Sigmoid colon (tissue), 4 donors: ENCODE measurements around the gene INPP5D.

Source experiments
- POLR2A ChIP-seq, 2 donors: fragments of 450-650 bp; IDR thresholded peaks; one replicate each; pipeline ENCODE4 v1.6.1; 2016; ENCODE audit warnings: antibody characterized with exemption in 2 of 2, mild to moderate bottlenecking in 2 of 2, moderate library complexity in 2 of 2
- POLR2AphosphoS5 ChIP-seq, 4 donors: sonication (generic); formaldehyde crosslinking; IDR thresholded peaks; one replicate each; pipeline ENCODE4 v1.6.1; 2017; ENCODE audit warnings: antibody characterized with exemption in 4 of 4
- TF ChIP-seq, protein P1 (sequence below), 4 experiments: fragments of 450-650 bp in 3 of 4; fragments of 200-600 bp in 1 of 4; IDR thresholded peaks; one replicate each; pipeline ENCODE4 v1.5.1; 2016 to 2019; ENCODE audit warnings: antibody characterized with exemption in 4 of 4, mild to moderate bottlenecking in 3 of 4, moderate library complexity in 2 of 4

DNA sequence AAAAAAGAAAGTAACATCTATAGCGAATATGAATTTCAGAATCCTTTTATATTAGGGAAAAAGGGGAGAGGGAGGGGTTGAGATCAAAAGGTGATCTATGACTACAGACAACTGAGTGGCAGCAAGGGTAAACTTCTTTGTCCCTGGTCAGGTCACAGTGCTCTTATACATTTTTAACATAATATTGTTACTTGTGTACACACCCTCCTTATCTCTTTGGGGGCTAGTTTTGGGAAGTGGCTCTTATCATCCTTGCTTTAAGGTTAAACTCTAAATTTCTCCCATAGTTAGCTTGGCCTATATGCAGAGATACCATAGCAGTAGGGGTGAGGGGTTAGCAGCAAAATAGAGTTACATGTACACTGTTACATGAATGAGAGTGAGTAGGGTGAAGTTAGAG is 159.7 kb downstream of the INPP5D start:
- TF ChIP-seq, protein P1, sequence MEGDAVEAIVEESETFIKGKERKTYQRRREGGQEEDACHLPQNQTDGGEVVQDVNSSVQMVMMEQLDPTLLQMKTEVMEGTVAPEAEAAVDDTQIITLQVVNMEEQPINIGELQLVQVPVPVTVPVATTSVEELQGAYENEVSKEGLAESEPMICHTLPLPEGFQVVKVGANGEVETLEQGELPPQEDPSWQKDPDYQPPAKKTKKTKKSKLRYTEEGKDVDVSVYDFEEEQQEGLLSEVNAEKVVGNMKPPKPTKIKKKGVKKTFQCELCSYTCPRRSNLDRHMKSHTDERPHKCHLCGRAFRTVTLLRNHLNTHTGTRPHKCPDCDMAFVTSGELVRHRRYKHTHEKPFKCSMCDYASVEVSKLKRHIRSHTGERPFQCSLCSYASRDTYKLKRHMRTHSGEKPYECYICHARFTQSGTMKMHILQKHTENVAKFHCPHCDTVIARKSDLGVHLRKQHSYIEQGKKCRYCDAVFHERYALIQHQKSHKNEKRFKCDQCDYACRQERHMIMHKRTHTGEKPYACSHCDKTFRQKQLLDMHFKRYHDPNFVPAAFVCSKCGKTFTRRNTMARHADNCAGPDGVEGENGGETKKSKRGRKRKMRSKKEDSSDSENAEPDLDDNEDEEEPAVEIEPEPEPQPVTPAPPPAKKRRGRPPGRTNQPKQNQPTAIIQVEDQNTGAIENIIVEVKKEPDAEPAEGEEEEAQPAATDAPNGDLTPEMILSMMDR (IDR thresholded peaks at IDR 0.05): no peak
- TF ChIP-seq POLR2AphosphoS5 (IDR thresholded peaks at IDR 0.05): no peak
- no peak for TF ChIP-seq POLR2A (IDR thresholded peaks at IDR 0.05)
